GM12892 (cell line): ENCODE data around the gene SMYD3.

Experiments used
- POLR2A ChIP-seq: IDR thresholded peaks from 2 replicates; pipeline ENCODE4 v1.6.1; 2011; ENCODE audit warnings: low read depth, low read length, control low read depth
- POLR2AphosphoS5 ChIP-seq: IDR thresholded peaks from 2 replicates; pipeline ENCODE4 v1.6.1; 2011; ENCODE audit warnings: low read depth, low read length, control low read depth
- TAF1 ChIP-seq: IDR thresholded peaks from 2 replicates; pipeline ENCODE4 v1.6.1; 2011; ENCODE audit warnings: low read depth, mild to moderate bottlenecking, control low read depth, low read length, borderline replicate concordance

DNA sequence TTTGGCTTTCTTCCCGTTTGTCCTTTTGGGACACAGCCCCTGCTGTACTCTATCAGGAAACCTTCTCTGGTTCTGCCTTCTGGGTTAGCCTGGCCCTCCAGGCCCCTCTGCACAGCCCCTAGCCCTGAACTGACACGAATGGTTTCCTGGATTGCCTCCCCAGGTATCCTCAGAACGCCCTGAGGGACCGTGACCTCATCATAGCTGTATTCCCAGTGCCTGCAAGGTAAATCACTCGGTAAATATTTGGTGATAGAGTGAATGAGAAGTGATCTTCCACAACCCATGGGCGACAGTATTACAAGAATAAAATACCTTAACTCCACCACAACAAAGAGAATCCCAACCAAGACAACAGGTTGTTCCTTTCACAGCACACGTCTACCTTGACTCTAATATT, 637.2 kb downstream of the SMYD3 start:
- no peak for TF ChIP-seq POLR2AphosphoS5
- TF ChIP-seq POLR2A: no peak
- TF ChIP-seq TAF1: no peak
